HUES64 (cell line): Measurements from ENCODE around the gene KRTAP9-7. TPM values are rescaled to one million over a fixed set of nuclear protein-coding genes. Genes with fewer than 3 reads are reported as not detected.
"Not testable (repeated sequence)": the region's sequence is repeated elsewhere in the genome, so short reads cannot be mapped to it uniquely, and the experiment has no call there.

ENCODE experiments used
- H3K27ac ChIP-seq: 2 replicates; pipeline ENCODE4 v1.7.0; 2013; ENCODE audit warnings: low read depth, low read length, inconsistent platforms
- H3K27me3 ChIP-seq: 2 replicates; pipeline ENCODE4 v1.6.1; 2013; ENCODE audit warnings: mild to moderate bottlenecking, low read length; ENCODE audit not compliant: insufficient read depth
- H3K36me3 ChIP-seq: 2 replicates; pipeline ENCODE4 v1.6.1; 2013; ENCODE audit warnings: mild to moderate bottlenecking, low read length; ENCODE audit not compliant: insufficient read depth
- H3K4me1 ChIP-seq: 2 replicates; pipeline ENCODE4 v1.6.1; 2013; ENCODE audit warnings: mild to moderate bottlenecking, low read length, moderate library complexity; ENCODE audit not compliant: insufficient read depth
- H3K4me3 ChIP-seq: 2 replicates; pipeline ENCODE4 v1.5.1; 2013; ENCODE audit warnings: mild to moderate bottlenecking, low read length, moderate library complexity
- H3K9ac ChIP-seq: 2 replicates; pipeline ENCODE4 v1.6.1; 2013; ENCODE audit warnings: mild to moderate bottlenecking, low read depth, low read length
- H3K9me3 ChIP-seq: 2 replicates; pipeline ENCODE4 v1.6.1; 2013; ENCODE audit warnings: low read depth, low read length; ENCODE audit not compliant: insufficient read depth
- WGBS: fragments of 150-250, 120-280 bp; methylation state at CpG from one replicate; pipeline ENCODE4 v1.1.7; 2013; ENCODE audit warnings: missing lambda C conversion rate; 5-methylcytosine and 5-hydroxymethylcytosine counted together
- polyA plus RNA-seq, 2 experiments: library from polyadenylated mRNA; stranded (reverse); fragments of 50-300 nt; gene quantifications; one replicate each; pipeline ENCODE4 v1.2.3, GENCODE V29; 2013

KRTAP9-7 gene, protein sequence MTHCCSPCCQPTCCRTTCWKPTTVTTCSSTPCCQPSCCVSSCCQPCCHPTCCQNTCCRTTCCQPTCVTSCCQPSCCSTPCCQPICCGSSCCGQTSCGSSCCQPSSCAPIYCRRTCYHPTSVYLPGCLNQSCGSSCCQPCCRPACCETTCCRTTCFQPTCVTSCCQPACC
- polyA plus RNA-seq (2013, experiment 1 of 2): not detected
- not detected for polyA plus RNA-seq (2013, experiment 2 of 2)

DNA sequence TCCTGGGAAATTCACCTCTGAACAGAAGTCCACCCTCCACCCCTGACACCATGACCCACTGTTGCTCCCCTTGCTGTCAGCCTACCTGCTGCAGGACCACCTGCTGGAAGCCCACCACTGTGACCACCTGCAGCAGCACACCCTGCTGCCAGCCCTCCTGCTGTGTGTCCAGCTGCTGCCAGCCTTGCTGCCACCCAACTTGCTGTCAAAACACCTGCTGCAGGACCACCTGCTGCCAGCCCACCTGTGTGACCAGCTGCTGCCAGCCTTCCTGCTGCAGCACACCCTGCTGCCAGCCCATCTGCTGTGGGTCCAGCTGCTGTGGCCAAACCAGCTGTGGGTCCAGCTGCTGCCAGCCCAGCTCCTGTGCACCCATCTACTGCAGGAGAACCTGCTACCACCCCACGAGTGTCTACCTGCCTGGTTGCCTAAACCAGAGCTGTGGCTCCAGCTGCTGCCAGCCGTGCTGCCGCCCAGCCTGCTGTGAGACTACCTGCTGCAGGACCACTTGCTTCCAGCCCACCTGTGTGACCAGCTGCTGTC lies at the start of gene KRTAP9-7:
KRTAP9-7 (plus strand) TSS at position 51 of the 543 bp plus-strand sequence; CDS start at position 51, 0 bp downstream.
- H3K27me3 ChIP-seq, H3K9ac ChIP-seq, H3K27ac ChIP-seq, H3K4me1 ChIP-seq, H3K4me3 ChIP-seq, H3K9me3 ChIP-seq, H3K36me3 ChIP-seq: not testable (repeated sequence)
- 84% methylated on average over 3 of the region's 3 CpGs for WGBS

DNA sequence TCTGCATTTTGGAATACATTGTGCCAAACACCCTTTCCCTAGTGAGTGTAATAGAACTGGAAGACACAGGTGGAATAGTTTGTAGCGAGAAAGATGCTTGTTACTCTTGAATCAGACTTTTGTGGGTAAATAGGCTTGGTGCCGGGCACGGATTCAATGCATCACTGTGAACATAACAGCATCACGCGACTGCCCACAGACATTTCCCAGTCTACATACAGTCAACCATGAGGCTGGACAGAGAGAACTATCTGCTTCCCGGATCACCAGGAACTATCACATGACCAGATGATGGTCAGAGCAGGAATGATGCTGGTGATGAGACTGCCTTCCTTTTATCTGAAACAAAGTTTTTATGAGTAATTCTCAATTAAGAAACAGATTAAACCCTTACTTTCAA lies 49.4 kb upstream of the KRTAP9-7 start:
- WGBS: 92% methylated on average over 6 of the region's 6 CpGs
- Histone ChIP-seq H3K4me3 (no peak overlapping the region), H3K27ac (no peak overlapping the region), H3K36me3 (no peaks in the 10 kb centered on the region), H3K27me3 (no peaks in the 10 kb centered on the region), H3K9ac (no peak overlapping the region), H3K9me3 (no peaks in the 10 kb centered on the region), H3K4me1 (no peaks in the 10 kb centered on the region)

DNA sequence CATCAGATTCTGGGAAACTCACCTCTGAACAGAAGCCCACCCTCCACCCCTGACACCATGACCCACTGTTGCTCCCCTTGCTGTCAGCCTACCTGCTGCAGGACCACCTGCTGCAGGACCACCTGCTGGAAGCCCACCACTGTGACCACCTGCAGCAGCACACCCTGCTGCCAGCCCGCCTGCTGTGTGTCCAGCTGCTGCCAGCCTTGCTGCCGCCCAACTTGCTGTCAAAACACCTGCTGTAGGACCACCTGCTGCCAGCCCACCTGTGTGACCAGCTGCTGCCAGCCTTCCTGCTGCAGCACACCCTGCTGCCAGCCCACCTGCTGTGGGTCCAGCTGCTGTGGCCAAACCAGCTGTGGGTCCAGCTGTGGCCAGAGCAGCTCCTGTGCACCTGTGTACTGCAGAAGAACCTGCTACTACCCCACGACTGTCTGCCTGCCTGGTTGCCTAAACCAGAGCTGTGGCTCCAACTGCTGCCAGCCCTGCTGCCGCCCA lies 48.9 kb upstream of the KRTAP9-7 start, which contains the start of gene KRTAP9-2:
KRTAP9-2 (plus strand) TSS at position 51 of the 498 bp plus-strand sequence; CDS start at position 58, 7 bp downstream.
- H3K27ac ChIP-seq, H3K36me3 ChIP-seq, H3K27me3 ChIP-seq, H3K9ac ChIP-seq, H3K4me3 ChIP-seq, H3K9me3 ChIP-seq, H3K4me1 ChIP-seq: not testable (repeated sequence)
- 86% methylated on average over 2 of the region's 4 CpGs for WGBS

DNA sequence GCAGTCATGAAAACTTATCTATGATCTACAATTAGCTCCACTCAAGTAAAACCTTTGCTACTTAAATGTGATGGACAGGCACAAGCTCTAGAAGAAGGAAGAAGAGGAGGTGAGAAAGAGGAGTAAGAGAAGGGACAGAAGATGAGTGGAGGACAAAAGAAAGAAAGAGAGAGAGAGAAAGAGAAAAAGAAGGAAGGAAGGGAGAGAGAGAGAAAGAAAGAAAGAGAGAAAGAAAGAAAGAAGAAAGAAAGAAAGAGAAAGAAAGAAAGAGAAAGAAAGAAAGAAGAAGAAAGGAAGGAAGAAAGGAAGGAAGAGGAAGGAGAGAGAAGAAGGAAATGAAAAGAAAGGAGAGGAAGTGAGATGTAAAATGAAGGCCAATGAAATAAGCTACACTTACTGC lies 45.4 kb upstream of the KRTAP9-7 start:
- no peak overlapping the region for H3K4me3 ChIP-seq
- no peak overlapping the region for H3K27ac ChIP-seq
- no peaks in the 10 kb centered on the region for H3K4me1 ChIP-seq
- H3K27me3 ChIP-seq: no peaks in the 10 kb centered on the region
- H3K9me3 ChIP-seq: no peaks in the 10 kb centered on the region
- no peaks in the 10 kb centered on the region for H3K36me3 ChIP-seq
- no peak overlapping the region for H3K9ac ChIP-seq

DNA sequence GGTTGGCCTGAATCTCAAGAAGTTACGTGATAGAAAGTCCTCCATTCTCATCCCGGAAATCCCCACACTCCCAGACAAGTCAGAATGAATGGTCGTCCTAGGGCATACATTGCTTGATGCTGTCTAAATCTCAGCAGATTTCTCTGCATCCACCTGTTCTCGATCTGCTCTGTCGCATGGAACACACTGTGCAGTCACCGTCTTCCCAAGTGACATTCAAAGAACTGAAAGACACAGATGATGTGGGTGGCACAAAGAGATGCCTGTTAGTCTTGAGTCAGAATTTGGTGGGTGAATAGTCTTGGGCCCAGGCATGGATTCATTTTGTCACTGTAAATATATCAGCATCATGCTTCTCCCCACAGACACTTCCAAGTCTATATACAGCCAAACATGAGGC lies 43.8 kb upstream of the KRTAP9-7 start:
- Histone ChIP-seq H3K27ac (no peak overlapping the region), H3K9me3 (no peaks in the 10 kb centered on the region), H3K9ac (no peak overlapping the region), H3K27me3 (no peaks in the 10 kb centered on the region), H3K4me1 (no peaks in the 10 kb centered on the region), H3K36me3 (no peaks in the 10 kb centered on the region), H3K4me3 (no peak overlapping the region)
- WGBS: 93% methylated on average over 6 of the region's 6 CpGs

DNA sequence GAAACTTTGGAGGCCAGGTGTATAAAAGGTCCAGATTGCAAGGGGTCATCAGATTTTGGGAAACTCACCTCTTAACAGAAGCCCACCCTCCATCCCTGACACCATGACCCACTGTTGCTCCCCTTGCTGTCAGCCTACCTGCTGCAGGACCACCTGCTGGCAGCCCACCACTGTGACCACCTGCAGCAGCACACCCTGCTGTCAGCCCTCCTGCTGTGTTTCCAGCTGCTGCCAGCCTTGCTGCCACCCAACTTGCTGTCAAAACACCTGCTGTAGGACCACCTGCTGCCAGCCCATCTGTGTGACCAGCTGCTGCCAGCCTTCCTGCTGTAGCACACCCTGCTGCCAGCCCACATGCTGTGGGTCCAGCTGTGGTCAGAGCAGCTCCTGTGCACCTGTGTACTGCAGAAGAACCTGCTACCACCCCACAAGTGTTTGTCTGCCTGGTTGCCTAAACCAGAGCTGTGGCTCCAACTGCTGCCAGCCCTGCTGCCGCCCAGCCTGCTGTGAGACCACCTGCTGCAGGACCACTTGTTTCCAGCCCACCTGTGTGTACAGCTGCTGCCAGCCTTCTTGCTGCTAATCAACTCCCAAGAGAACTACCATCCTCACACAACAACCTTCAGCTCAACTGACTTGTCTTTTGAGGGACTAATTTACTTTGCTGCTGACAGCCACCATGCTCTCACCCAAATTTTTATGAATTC lies 42.9 kb upstream of the KRTAP9-7 start, which contains the start of gene KRTAP9-3:
KRTAP9-3 (plus strand) TSS at position 51 of the 707 bp plus-strand sequence; CDS start at position 104, 53 bp downstream.
- not testable (repeated sequence) for H3K36me3 ChIP-seq, H3K4me1 ChIP-seq, H3K27ac ChIP-seq, H3K27me3 ChIP-seq, H3K4me3 ChIP-seq, H3K9me3 ChIP-seq, H3K9ac ChIP-seq
- 91% methylated on average over 1 of the region's 1 CpG for WGBS

DNA sequence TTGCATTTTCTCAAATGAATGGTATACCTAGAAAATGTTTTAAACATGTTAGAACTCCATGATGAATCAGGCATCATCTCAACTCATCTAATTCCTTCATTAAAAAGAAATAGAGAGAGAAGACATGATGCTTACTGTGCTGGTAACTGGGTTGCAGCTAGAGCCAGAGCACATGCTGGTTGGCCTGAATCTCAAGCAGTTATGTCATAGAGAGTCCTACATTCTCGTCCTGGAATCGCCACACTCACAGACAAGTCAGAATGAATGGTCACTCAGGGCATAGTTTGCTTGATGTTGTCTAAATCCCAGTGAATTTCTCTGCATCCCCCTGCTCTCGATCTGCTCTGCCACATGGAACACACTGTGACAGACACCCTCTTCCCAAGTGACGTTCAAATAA lies 38.4 kb upstream of the KRTAP9-7 start:
- H3K36me3 ChIP-seq, H3K4me3 ChIP-seq, H3K27ac ChIP-seq, H3K4me1 ChIP-seq, H3K9me3 ChIP-seq, H3K27me3 ChIP-seq, H3K9ac ChIP-seq: not testable (repeated sequence)
- WGBS: 86% methylated on average over 4 of the region's 4 CpGs

DNA sequence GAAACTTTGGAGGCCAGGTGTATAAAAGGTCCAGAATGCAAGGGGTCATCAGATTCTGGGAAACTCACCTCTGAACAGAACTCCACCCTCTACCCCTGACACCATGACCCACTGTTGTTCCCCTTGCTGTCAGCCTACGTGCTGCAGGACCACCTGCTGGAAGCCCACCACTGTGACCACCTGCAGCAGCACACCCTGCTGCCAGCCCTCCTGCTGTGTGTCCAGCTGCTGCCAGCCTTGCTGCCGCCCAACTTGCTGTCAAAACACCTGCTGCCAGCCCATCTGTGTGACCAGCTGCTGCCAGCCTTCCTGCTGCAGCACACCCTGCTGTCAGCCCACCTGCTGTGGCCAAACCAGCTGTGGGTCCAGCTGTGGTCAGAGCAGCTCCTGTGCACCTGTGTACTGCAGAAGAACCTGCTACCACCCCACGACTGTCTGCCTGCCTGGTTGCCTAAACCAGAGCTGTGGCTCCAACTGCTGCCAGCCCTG lies 37.5 kb upstream of the KRTAP9-7 start, which contains the start of gene KRTAP9-8:
KRTAP9-8 (plus strand) TSS at position 51 of the 489 bp plus-strand sequence; CDS start at position 104, 53 bp downstream.
- H3K27me3 ChIP-seq, H3K4me1 ChIP-seq, H3K27ac ChIP-seq, H3K9me3 ChIP-seq, H3K9ac ChIP-seq, H3K36me3 ChIP-seq, H3K4me3 ChIP-seq: not testable (repeated sequence)
- WGBS: 63% methylated on average over 3 of the region's 3 CpGs

DNA sequence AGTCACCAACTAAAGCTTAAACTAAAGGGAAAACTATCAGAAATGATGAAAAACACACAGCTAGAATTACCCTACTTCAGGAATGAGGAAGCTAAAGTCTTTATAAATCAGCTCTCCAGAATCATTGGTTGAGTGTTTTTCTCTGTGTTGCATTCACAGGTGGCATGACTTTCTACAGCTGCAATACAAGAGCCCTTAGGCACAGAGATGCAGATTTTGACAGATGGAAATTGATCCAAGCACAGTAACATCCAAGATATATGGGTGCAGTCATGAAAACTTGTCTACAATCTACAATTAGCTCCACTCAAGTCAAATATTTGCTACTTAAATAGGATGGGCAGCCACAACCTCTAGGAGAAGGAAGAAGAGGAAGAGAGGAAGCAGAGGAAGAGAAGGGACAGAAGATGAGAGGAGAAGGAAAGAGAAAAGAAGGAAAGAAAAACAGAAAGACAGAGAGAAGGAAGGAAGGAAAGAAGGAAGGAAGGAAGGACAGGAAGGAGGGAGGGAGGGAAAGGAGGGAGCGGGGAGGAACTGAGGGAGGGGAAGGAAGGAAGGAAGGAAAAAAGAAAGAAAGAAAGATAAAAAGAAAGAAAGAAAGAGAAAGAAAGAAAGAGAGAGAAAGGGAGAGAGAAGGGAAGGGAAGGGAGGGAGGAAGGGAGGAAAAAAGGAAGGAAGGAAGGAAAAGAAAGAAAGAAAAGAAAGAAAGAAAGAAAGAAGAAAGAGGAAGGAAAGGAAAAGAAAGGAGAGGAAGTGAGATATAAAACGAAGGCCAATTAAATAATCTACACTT lies 28.3 kb upstream of the KRTAP9-7 start:
- 90% methylated on average over 1 of the region's 2 CpGs for WGBS

DNA sequence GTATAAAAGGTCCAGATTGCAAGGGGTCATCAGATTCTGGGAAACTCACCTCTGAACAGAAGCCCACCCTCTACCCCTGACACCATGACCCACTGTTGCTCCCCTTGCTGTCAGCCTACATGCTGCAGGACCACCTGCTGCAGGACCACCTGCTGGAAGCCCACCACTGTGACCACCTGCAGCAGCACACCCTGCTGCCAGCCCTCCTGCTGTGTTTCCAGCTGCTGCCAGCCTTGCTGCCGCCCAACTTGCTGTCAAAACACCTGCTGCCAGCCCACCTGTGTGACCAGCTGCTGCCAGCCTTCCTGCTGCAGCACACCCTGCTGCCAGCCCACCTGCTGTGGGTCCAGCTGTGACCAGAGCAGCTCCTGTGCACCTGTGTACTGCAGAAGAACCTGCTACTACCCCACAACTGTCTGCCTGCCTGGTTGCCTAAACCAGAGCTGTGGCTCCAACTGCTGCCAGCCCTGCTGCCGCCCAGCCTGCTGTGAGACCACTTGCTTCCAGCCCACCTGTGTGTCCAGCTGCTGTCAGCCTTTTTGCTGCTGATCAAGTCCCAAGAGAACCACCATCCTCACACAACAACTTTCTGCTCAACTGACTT lies 25.8 kb upstream of the KRTAP9-7 start, which contains the start of gene KRTAP9-4:
KRTAP9-4 (plus strand) TSS at position 51 of the 604 bp plus-strand sequence; CDS start at position 85, 34 bp downstream.
- not testable (repeated sequence) for H3K4me3 ChIP-seq, H3K36me3 ChIP-seq, H3K4me1 ChIP-seq, H3K9me3 ChIP-seq, H3K9ac ChIP-seq, H3K27ac ChIP-seq
- peaks cover 15% of the 10 kb centered on the region for H3K27me3 ChIP-seq
- WGBS: 69% methylated on average over 2 of the region's 2 CpGs

More for the DNA sequence above, 28.3 kb upstream of the KRTAP9-7 start:
- not testable (repeated sequence) for H3K36me3 ChIP-seq, H3K4me3 ChIP-seq, H3K9me3 ChIP-seq, H3K27ac ChIP-seq, H3K27me3 ChIP-seq, H3K9ac ChIP-seq, H3K4me1 ChIP-seq
